Neuronal stem cell (in vitro differentiated cells): ENCODE results near the gene TRO.

ENCODE experiments used
- DNase-seq: peaks from one replicate; pipeline ENCODE4 v3.0.0-alpha.2; 2013; ENCODE audit warnings: low spot score
- H2AFZ ChIP-seq: one replicate; pipeline ENCODE4 v1.6.1; 2013; ENCODE audit warnings: mild to moderate bottlenecking, low read length, inconsistent platforms
- H2AK5ac ChIP-seq: 2 replicates; pipeline ENCODE4 v1.6.1; 2013; ENCODE audit warnings: low read depth, mild to moderate bottlenecking, inconsistent platforms, low read length, moderate library complexity, mixed read lengths
- H2BK120ac ChIP-seq: 2 replicates; pipeline ENCODE4 v1.6.1; 2013; ENCODE audit warnings: low read depth, mild to moderate bottlenecking, inconsistent platforms, low read length, moderate library complexity, mixed read lengths
- H2BK12ac ChIP-seq: one replicate; pipeline ENCODE4 v1.6.1; 2013; ENCODE audit warnings: low read length, inconsistent platforms
- H2BK15ac ChIP-seq: 2 replicates; pipeline ENCODE4 v1.6.1; 2013; ENCODE audit warnings: mild to moderate bottlenecking, low read length, inconsistent platforms, mixed read lengths
- H2BK5ac ChIP-seq: one replicate; pipeline ENCODE4 v1.6.1; 2013; ENCODE audit warnings: inconsistent platforms, mild to moderate bottlenecking, low read length, moderate library complexity
- H3K14ac ChIP-seq: one replicate; pipeline ENCODE4 v1.6.1; 2013; ENCODE audit warnings: low read length, inconsistent platforms
- H3K18ac ChIP-seq: 2 replicates; pipeline ENCODE4 v1.6.1; 2013; ENCODE audit warnings: low read length, inconsistent platforms
- H3K23ac ChIP-seq: 2 replicates; pipeline ENCODE4 v1.6.1; 2013; ENCODE audit warnings: low read depth, mild to moderate bottlenecking, mixed read lengths, low read length, inconsistent platforms; ENCODE audit not compliant: poor library complexity
- H3K27ac ChIP-seq: replicated peaks from 3 replicates; pipeline ENCODE4 v1.5.1; 2013; ENCODE audit warnings: low read length, inconsistent platforms
- H3K27me3 ChIP-seq, 3 experiments: 2 replicates each; pipeline ENCODE4 v1.6.1; 2013; ENCODE audit warnings: low read length in 3 of 3, mild to moderate bottlenecking in 2 of 3, inconsistent platforms in 1 of 3, low read depth in 1 of 3, mixed read lengths in 1 of 3, moderate library complexity in 1 of 3; ENCODE audit not compliant: control insufficient read depth in 3 of 3, insufficient read depth in 3 of 3
- H3K36me3 ChIP-seq, 2 donors: replicated peaks in 1 of 2; 2 replicates each; pipeline ENCODE4 v1.6.1; 2013; ENCODE audit warnings: low read length in 2 of 2; ENCODE audit not compliant: control insufficient read depth in 2 of 2, insufficient read depth in 2 of 2
- H3K4ac ChIP-seq: 2 replicates; pipeline ENCODE4 v1.6.1; 2013; ENCODE audit warnings: inconsistent platforms, mild to moderate bottlenecking, low read length, moderate library complexity
- H3K4me1 ChIP-seq, 2 donors: 1 replicate in 1 of 2; 2 replicates in 1 of 2; pipeline ENCODE4 v1.6.1; 2013; ENCODE audit warnings: low read length in 2 of 2, low read depth in 1 of 2; ENCODE audit not compliant: control insufficient read depth in 2 of 2, insufficient read depth in 1 of 2
- H3K4me2 ChIP-seq: one replicate; pipeline ENCODE4 v1.6.1; 2013; ENCODE audit warnings: mild to moderate bottlenecking, low read length, inconsistent platforms; ENCODE audit not compliant: insufficient read depth, poor library complexity, severe bottlenecking
- H3K4me3 ChIP-seq, 2 donors: 2 replicates each; pipeline ENCODE4 v1.5.1; 2013; ENCODE audit warnings: low read length in 2 of 2, mild to moderate bottlenecking in 2 of 2, inconsistent platforms in 1 of 2, moderate library complexity in 1 of 2
- H3K79me1 ChIP-seq: one replicate; pipeline ENCODE4 v1.6.1; 2013; ENCODE audit warnings: low read depth, mild to moderate bottlenecking, inconsistent platforms, low read length, moderate library complexity
- H3K9ac ChIP-seq: one replicate; pipeline ENCODE4 v1.6.1; 2013; ENCODE audit warnings: mild to moderate bottlenecking, low read depth, low read length, inconsistent platforms; ENCODE audit not compliant: poor library complexity
- H3K9me3 ChIP-seq, 2 donors: replicated peaks in 1 of 2; 2 replicates each; pipeline versions ENCODE3 to v1.6.1; 2013; ENCODE audit warnings: low read length in 2 of 2, mild to moderate bottlenecking in 2 of 2, inconsistent platforms in 1 of 2, low read depth in 1 of 2, mixed read lengths in 1 of 2, moderate library complexity in 1 of 2; ENCODE audit not compliant: control insufficient read depth in 2 of 2, insufficient read depth in 1 of 2
- H4K8ac ChIP-seq: one replicate; pipeline ENCODE4 v1.6.1; 2013; ENCODE audit warnings: low read depth, mild to moderate bottlenecking, inconsistent platforms, low read length, moderate library complexity
- H4K91ac ChIP-seq: one replicate; pipeline ENCODE4 v1.6.1; 2013; ENCODE audit warnings: low read length, low read depth, mild to moderate bottlenecking, inconsistent platforms; ENCODE audit not compliant: poor library complexity
- WGBS, 2 donors: extraction: QIAGEN DNeasy Blood & Tissue Kit; methylation state at CpG; one replicate each; pipeline ENCODE4 v1.1.7; 2013; ENCODE audit warnings: missing lambda C conversion rate in 2 of 2, mixed read lengths in 1 of 2; ENCODE audit not compliant: insufficient read length in 2 of 2, insufficient replicate concordance in 1 of 2; ENCODE audit errors: extremely low coverage in 2 of 2; 5-methylcytosine and 5-hydroxymethylcytosine counted together

TRO gene

DNA sequence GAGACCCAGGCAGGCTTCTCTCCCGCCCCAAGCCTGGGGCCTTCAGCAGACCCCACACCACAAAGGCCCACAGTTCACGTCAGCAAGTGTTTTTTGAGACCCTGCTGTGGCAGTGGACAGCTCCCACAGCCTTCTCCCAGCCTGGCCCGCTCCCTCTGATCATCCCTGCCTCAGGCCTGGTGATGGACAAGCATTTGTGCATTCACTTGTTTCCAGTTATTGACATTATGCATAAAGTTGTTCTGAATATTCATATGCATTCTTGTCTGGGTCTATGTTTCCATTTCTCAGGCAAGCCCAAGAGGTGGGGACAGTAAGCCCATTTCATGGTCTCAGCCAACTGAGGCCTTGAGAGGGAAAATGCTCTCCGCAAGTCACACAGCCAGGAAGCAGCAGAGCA lies 14.7 kb downstream of the TRO start:
- H3K4me1 ChIP-seq, result no peaks in the 10 kb centered on the region
- H2BK120ac ChIP-seq, result no peak overlapping the region
- H3K27me3 ChIP-seq, result no peaks in the 10 kb centered on the region
- H3K14ac ChIP-seq, result no peak overlapping the region
- H3K36me3 ChIP-seq, result peaks cover 15 to 16% of the 10 kb centered on the region in 2 donors
- H3K9ac ChIP-seq, result no peak overlapping the region
- no peak overlapping the region for H4K91ac ChIP-seq
- H2BK5ac ChIP-seq, result no peak overlapping the region
- H3K79me1 ChIP-seq, result no peaks in the 10 kb centered on the region
- H4K8ac ChIP-seq, result no peak overlapping the region
- no peak overlapping the region for H3K4me3 ChIP-seq
- no peak overlapping the region for H3K4me2 ChIP-seq
- no peak overlapping the region for H2BK15ac ChIP-seq
- H2AFZ ChIP-seq, result no peak overlapping the region
- H3K4ac ChIP-seq, result no peak overlapping the region
- H3K23ac ChIP-seq, result no peak overlapping the region
- no peak overlapping the region for H3K18ac ChIP-seq
- no peak overlapping the region for H3K27ac ChIP-seq
- no peak for DNase-seq
- H2AK5ac ChIP-seq, result no peak overlapping the region
- no peaks in the 10 kb centered on the region for H3K9me3 ChIP-seq
- H2BK12ac ChIP-seq, result no peak overlapping the region
- no CpG with 5 or more reads among the region's 4 CpGs for WGBS, 2 donors

DNA sequence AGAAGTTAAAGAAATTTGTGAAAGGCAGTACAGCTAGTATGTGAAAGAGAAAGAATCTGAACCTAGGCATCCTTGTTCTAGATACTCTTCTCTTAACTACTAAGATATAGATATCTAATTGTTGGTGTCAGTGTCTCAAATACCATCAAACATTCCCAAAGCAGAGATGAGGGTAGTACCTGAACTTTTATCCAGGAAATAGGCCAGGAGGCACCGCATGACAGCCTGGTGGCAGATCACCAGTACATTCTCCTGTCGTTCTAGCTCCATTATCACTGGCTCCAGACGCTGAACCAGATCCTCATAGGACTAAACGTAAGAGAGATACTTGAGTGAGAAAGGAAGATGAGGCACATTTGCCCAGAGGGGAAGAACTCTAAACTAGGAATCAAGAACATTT lies 16.8 kb downstream of the TRO start:
- Histone ChIP-seq H3K4me1 (no peaks in the 10 kb centered on the region), H3K18ac (no peak overlapping the region), H2BK15ac (no peak overlapping the region), H3K23ac (no peak overlapping the region), H2BK120ac (no peak overlapping the region), H3K79me1 (no peaks in the 10 kb centered on the region), H3K4me3 (no peak overlapping the region), H2AK5ac (no peak overlapping the region), H3K14ac (no peak overlapping the region), H3K4me2 (no peak overlapping the region), H3K4ac (no peak overlapping the region), H2AFZ (no peak overlapping the region), H3K27ac (no peak overlapping the region), H3K9ac (no peak overlapping the region), H4K91ac (no peak overlapping the region), H3K27me3 (no peaks in the 10 kb centered on the region), H2BK5ac (no peak overlapping the region), H3K36me3 (peaks cover 0 to 2% of the 10 kb centered on the region in 2 donors), H3K9me3 (no peaks in the 10 kb centered on the region), H4K8ac (no peak overlapping the region), H2BK12ac (no peak overlapping the region)
- no CpG with 5 or more reads among the region's 4 CpGs for WGBS, 2 donors
- DNase-seq, result no peak

DNA sequence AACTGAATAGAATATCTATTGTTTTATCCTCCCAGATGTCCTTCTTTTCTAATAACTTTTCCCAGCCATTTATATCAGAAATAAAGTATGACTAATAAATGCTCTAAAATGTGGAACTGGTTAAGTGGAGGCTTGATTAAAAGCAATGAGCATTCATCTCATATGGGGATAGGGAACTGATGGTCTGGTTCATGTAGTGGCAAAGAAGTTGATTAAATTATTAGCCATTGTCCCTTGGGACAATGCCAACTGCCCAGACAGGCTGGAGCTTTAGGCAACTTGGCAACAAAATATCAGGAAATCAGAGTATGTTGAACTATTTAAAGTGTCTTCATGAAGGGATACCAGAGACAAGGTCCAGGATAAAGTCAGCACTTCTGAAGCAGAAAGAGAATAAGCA lies 24.2 kb downstream of the TRO start:
- Histone ChIP-seq H2BK120ac (no peak overlapping the region), H3K9ac (no peak overlapping the region)

DNA sequence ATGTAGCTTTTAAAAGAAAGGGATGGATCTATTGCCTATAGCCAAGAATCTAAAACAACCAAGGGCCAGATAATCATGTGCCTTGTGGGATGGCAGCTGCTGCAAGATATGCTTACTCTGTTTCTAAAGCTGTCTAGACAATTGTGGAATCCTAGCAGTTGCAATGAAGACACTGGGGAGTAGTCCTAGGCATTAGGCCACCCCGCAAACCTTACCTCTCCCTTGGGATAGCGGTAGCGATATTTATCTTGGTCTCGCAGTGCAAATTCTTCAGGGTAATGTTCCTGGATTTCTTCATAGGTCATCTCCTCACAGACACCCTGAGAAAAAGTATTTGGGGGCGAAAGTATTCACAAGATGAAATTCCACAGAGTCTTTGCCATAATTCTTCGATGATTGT lies 24.6 kb downstream of the TRO start:
- H4K91ac ChIP-seq, result no peak overlapping the region
- no peak overlapping the region for H2BK5ac ChIP-seq
- no peak overlapping the region for H2BK15ac ChIP-seq
- H3K4ac ChIP-seq, result no peak overlapping the region
- H4K8ac ChIP-seq, result no peak overlapping the region
- no peak overlapping the region for H3K27ac ChIP-seq
- no peak overlapping the region for H3K23ac ChIP-seq
- H3K4me2 ChIP-seq, result no peak overlapping the region
- no peaks in the 10 kb centered on the region for H3K27me3 ChIP-seq
- no peaks in the 10 kb centered on the region for H3K36me3 ChIP-seq
- no peaks in the 10 kb centered on the region for H3K4me1 ChIP-seq
- H3K9me3 ChIP-seq, result no peaks in the 10 kb centered on the region
- H3K9ac ChIP-seq, result no peak overlapping the region
- WGBS, 2 donors, result no CpG with 5 or more reads among the region's 6 CpGs
- DNase-seq, result no peak
- no peak overlapping the region for H3K4me3 ChIP-seq
- H2BK120ac ChIP-seq, result no peak overlapping the region
- H3K79me1 ChIP-seq, result no peaks in the 10 kb centered on the region
- no peak overlapping the region for H2AK5ac ChIP-seq
- no peak overlapping the region for H3K18ac ChIP-seq
- no peak overlapping the region for H2AFZ ChIP-seq
- H3K14ac ChIP-seq, result no peak overlapping the region
- no peak overlapping the region for H2BK12ac ChIP-seq

More for the DNA sequence above, 24.2 kb downstream of the TRO start:
- H3K23ac ChIP-seq, result no peak overlapping the region
- H3K18ac ChIP-seq, result no peak overlapping the region
- no peaks in the 10 kb centered on the region for H3K4me1 ChIP-seq
- H2AK5ac ChIP-seq, result no peak overlapping the region
- H3K79me1 ChIP-seq, result no peaks in the 10 kb centered on the region
- H3K4me2 ChIP-seq, result no peak overlapping the region
- DNase-seq, result no peak
- no peak overlapping the region for H4K8ac ChIP-seq
- no peak overlapping the region for H2BK5ac ChIP-seq
- no peak overlapping the region for H3K14ac ChIP-seq
- no peaks in the 10 kb centered on the region for H3K27me3 ChIP-seq
- H3K9me3 ChIP-seq, result no peaks in the 10 kb centered on the region
- no peak overlapping the region for H3K27ac ChIP-seq
- H2BK15ac ChIP-seq, result no peak overlapping the region
- no peak overlapping the region for H4K91ac ChIP-seq
- H2BK12ac ChIP-seq, result no peak overlapping the region
- H2AFZ ChIP-seq, result no peak overlapping the region
- H3K36me3 ChIP-seq, result no peaks in the 10 kb centered on the region
- H3K4ac ChIP-seq, result no peak overlapping the region
- H3K4me3 ChIP-seq, result no peak overlapping the region
